Stimulated activated naive CD8-positive, alpha-beta T cell treated with anti-CD3 and anti-CD28 coated beads, Interleukin-15, amount 100 ng/mL, for 72 hours (primary cell): Measurements from ENCODE around the gene LLGL1.
A peak's percentile ranks its signal among the peaks of the same experiment; 100 is the strongest.

ENCODE experiments used
- ATAC-seq: fragments of 150-1000 bp; cut with Tn5 transposase; 2 replicates; pipeline ENCODE4 v1.10.0; 2021; ENCODE audit warnings: mild to moderate bottlenecking, moderate library complexity
- DNase-seq, 2 donors: peaks; one replicate each; pipeline ENCODE4 v3.0.0; 2021 to 2022
- H3K27ac Mint-ChIP-seq, 2 donors: one replicate each; pipeline ENCODE4 v1.8.0; 2022; ENCODE audit warnings: mild to moderate bottlenecking in 2 of 2, mixed read lengths in 2 of 2, moderate library complexity in 2 of 2
- H3K27me3 Mint-ChIP-seq: one replicate; pipeline ENCODE4 v1.8.0; 2022; ENCODE audit warnings: mixed read lengths
- H3K4me1 Mint-ChIP-seq: one replicate; pipeline ENCODE4 v1.8.0; 2022; ENCODE audit warnings: mild to moderate bottlenecking, mixed read lengths
- H3K4me3 Mint-ChIP-seq, 2 donors: one replicate each; pipeline ENCODE4 v1.8.0; 2022; ENCODE audit warnings: mild to moderate bottlenecking in 2 of 2, mixed read lengths in 2 of 2, moderate library complexity in 1 of 2
- H3K9me3 Mint-ChIP-seq, 2 donors: one replicate each; pipeline ENCODE4 v1.8.0; 2022; ENCODE audit warnings: mixed read lengths in 2 of 2

LLGL1 gene

GRCh38 chr17:18233803-18234518, 8.5 kb downstream of the LLGL1 start:
- ATAC-seq, result no peak
- Mint-ChIP-seq H3K4me3 (no peak overlapping the region), H3K4me1 (peaks cover 25% of the 10 kb centered on the region), H3K27me3 (no peaks in the 10 kb centered on the region), H3K9me3 (no peaks in the 10 kb centered on the region), H3K27ac (no peak overlapping the region)
- DNase-seq, result no peak

GRCh38 chr17:18234853-18235380, 9.5 kb downstream of the LLGL1 start:
- H3K9me3 Mint-ChIP-seq, result no peaks in the 10 kb centered on the region
- no peak overlapping the region for H3K4me3 Mint-ChIP-seq
- peaks cover 21% of the 10 kb centered on the region for H3K4me1 Mint-ChIP-seq
- ATAC-seq, result no peak
- no peak for DNase-seq
- no peaks in the 10 kb centered on the region for H3K27me3 Mint-ChIP-seq
- H3K27ac Mint-ChIP-seq, result no peak overlapping the region

GRCh38 chr17:18235743-18236256, 10.4 kb downstream of the LLGL1 start:
- H3K9me3 Mint-ChIP-seq, result no peaks in the 10 kb centered on the region
- H3K27me3 Mint-ChIP-seq, result no peaks in the 10 kb centered on the region
- ATAC-seq (peak; percentile 37), DNase-seq (no peak)
- peaks cover 21% of the 10 kb centered on the region for H3K4me1 Mint-ChIP-seq
- H3K4me3 Mint-ChIP-seq, result no peak overlapping the region
- peak overlapping the region; percentile 61 to 74 for H3K27ac Mint-ChIP-seq

- Mint-ChIP-seq H3K4me3 (no peak overlapping the region), H3K27me3 (no peaks in the 10 kb centered on the region), H3K9me3 (no peaks in the 10 kb centered on the region), H3K27ac (no peak overlapping the region), H3K4me1 (peaks cover 15% of the 10 kb centered on the region)
- DNase-seq (no peak), ATAC-seq (no peak)
Measured at GRCh38 chr17:18236494-18236893, 11.1 kb downstream of the LLGL1 start.

GRCh38 chr17:18237461-18237860, 12.0 kb downstream of the LLGL1 start:
- no peak for DNase-seq
- no peaks in the 10 kb centered on the region for H3K27me3 Mint-ChIP-seq
- no peaks in the 10 kb centered on the region for H3K9me3 Mint-ChIP-seq
- H3K27ac Mint-ChIP-seq, result no peak overlapping the region
- ATAC-seq, result no peak
- H3K4me3 Mint-ChIP-seq, result no peak overlapping the region
- H3K4me1 Mint-ChIP-seq, result peaks cover 15% of the 10 kb centered on the region

GRCh38 chr17:18238299-18238698, 12.9 kb downstream of the LLGL1 start:
- no peaks in the 10 kb centered on the region for H3K9me3 Mint-ChIP-seq
- no peak overlapping the region for H3K4me3 Mint-ChIP-seq
- no peak for DNase-seq

GRCh38 chr17:18240449-18240848, 15.0 kb downstream of the LLGL1 start:
- H3K4me1 Mint-ChIP-seq, result peaks cover 9% of the 10 kb centered on the region
- no peaks in the 10 kb centered on the region for H3K9me3 Mint-ChIP-seq
- H3K4me3 Mint-ChIP-seq, result no peak overlapping the region
- no peak overlapping the region for H3K27ac Mint-ChIP-seq
- H3K27me3 Mint-ChIP-seq, result no peaks in the 10 kb centered on the region
- DNase-seq, result no peak
- no peak for ATAC-seq

More at GRCh38 chr17:18238299-18238698, 12.9 kb downstream of the LLGL1 start:
- Mint-ChIP-seq H3K4me1 (peaks cover 15% of the 10 kb centered on the region), H3K27ac (no peak overlapping the region), H3K27me3 (no peaks in the 10 kb centered on the region)
- no peak for ATAC-seq

- no peaks in the 10 kb centered on the region for H3K4me1 Mint-ChIP-seq
- no peaks in the 10 kb centered on the region for H3K27me3 Mint-ChIP-seq
- no peak overlapping the region for H3K27ac Mint-ChIP-seq
- H3K4me3 Mint-ChIP-seq, result no peak overlapping the region
- DNase-seq, result no peak
- ATAC-seq, result no peak
- H3K9me3 Mint-ChIP-seq, result no peaks in the 10 kb centered on the region
Measured at GRCh38 chr17:18241229-18241871, 15.9 kb downstream of the LLGL1 start.

GRCh38 chr17:18245038-18245776, 19.8 kb downstream of the LLGL1 start:
- H3K27ac Mint-ChIP-seq, result no peak overlapping the region
- no peaks in the 10 kb centered on the region for H3K27me3 Mint-ChIP-seq
- ATAC-seq (no peak), DNase-seq (no peak)
- no peak overlapping the region for H3K4me3 Mint-ChIP-seq
- no peaks in the 10 kb centered on the region for H3K9me3 Mint-ChIP-seq
- peaks cover 14% of the 10 kb centered on the region for H3K4me1 Mint-ChIP-seq

- Mint-ChIP-seq H3K9me3 (no peaks in the 10 kb centered on the region), H3K4me1 (peaks cover 21% of the 10 kb centered on the region), H3K27me3 (no peaks in the 10 kb centered on the region), H3K27ac (no peak overlapping the region), H3K4me3 (no peak overlapping the region)
- ATAC-seq, result no peak
- DNase-seq, result no peak
Measured at GRCh38 chr17:18246109-18246725, 20.8 kb downstream of the LLGL1 start.

GRCh38 chr17:18246880-18247612, 21.6 kb downstream of the LLGL1 start:
- Mint-ChIP-seq H3K27me3 (no peaks in the 10 kb centered on the region), H3K27ac (peak overlapping the region in 1 of 2 donors; percentile 78)

GRCh38 chr17:18247613-18248001, 22.2 kb downstream of the LLGL1 start:
- H3K4me3 Mint-ChIP-seq, result no peak overlapping the region
- DNase-seq (no peak), ATAC-seq (no peak)
- H3K27ac Mint-ChIP-seq, result peak overlapping the region in 1 of 2 donors; percentile 78
- H3K4me1 Mint-ChIP-seq, result peaks cover 21% of the 10 kb centered on the region
- no peaks in the 10 kb centered on the region for H3K27me3 Mint-ChIP-seq
- H3K9me3 Mint-ChIP-seq, result no peaks in the 10 kb centered on the region

More at GRCh38 chr17:18246880-18247612, 21.6 kb downstream of the LLGL1 start:
- DNase-seq (no peak), ATAC-seq (no peak)
- Mint-ChIP-seq H3K4me3 (no peak overlapping the region), H3K9me3 (no peaks in the 10 kb centered on the region), H3K4me1 (peaks cover 21% of the 10 kb centered on the region)

- peak overlapping the region in 1 of 2 donors; percentile 92 for H3K27ac Mint-ChIP-seq
- DNase-seq, result peak; percentile 63 to 69
- ATAC-seq, result peak; percentile 81
- peaks cover 21% of the 10 kb centered on the region for H3K4me1 Mint-ChIP-seq
- H3K27me3 Mint-ChIP-seq, result no peaks in the 10 kb centered on the region
- H3K9me3 Mint-ChIP-seq, result no peaks in the 10 kb centered on the region
- H3K4me3 Mint-ChIP-seq, result no peak overlapping the region
Measured at GRCh38 chr17:18248300-18248731, 22.9 kb downstream of the LLGL1 start.

GRCh38 chr17:18248811-18249210, 23.4 kb downstream of the LLGL1 start:
- Mint-ChIP-seq H3K27me3 (no peaks in the 10 kb centered on the region), H3K4me3 (no peak overlapping the region), H3K27ac (no peak overlapping the region)

GRCh38 chr17:18250259-18250658, 24.8 kb downstream of the LLGL1 start:
- DNase-seq (no peak), ATAC-seq (no peak)
- Mint-ChIP-seq H3K27me3 (no peaks in the 10 kb centered on the region), H3K4me3 (no peak overlapping the region), H3K4me1 (peaks cover 21% of the 10 kb centered on the region), H3K9me3 (no peaks in the 10 kb centered on the region), H3K27ac (no peak overlapping the region)

More at GRCh38 chr17:18248811-18249210, 23.4 kb downstream of the LLGL1 start:
- Mint-ChIP-seq H3K4me1 (peaks cover 21% of the 10 kb centered on the region), H3K9me3 (no peaks in the 10 kb centered on the region)
- ATAC-seq (no peak), DNase-seq (no peak)
